ENCODE measurements around the gene DGLUCY. TPM values are rescaled to one million over a fixed set of nuclear protein-coding genes. Genes with fewer than 3 reads are reported as not detected.

The DGLUCY gene
- total and polyA plus RNA-seq, 4 donors: 17.9 to 58.1 (median 24.9) TPM

- TF ChIP-seq EGR1 (IDR thresholded peaks at IDR 0.05; ENCODE audit: low read depth in 2 of 2) (no peak), SP1 (IDR thresholded peaks at IDR 0.05) (no peak), HNF4A (conservative IDR thresholded peaks at IDR 0.05) (no peak), JUND (IDR thresholded peaks at IDR 0.05) (no peak), HNF4G (IDR thresholded peaks at IDR 0.05) (no peak), REST (IDR thresholded peaks at IDR 0.05) (no peak), RXRA (IDR thresholded peaks at IDR 0.05) (no peak), RAD21 (IDR thresholded peaks at IDR 0.05) (no peak), YY1 (IDR thresholded peaks at IDR 0.05) (no peak), GABPA (IDR thresholded peaks at IDR 0.05 in 1 of 2, conservative IDR thresholded peaks at IDR 0.05 in 1 of 2) (no peak), FOXA1 (IDR thresholded peaks at IDR 0.05) (no peak), CTCF (IDR thresholded peaks at IDR 0.05; ENCODE audit: low read depth, low read length, missing input control) (no peak), FOXA2 (IDR thresholded peaks at IDR 0.05) (no peak), NR2F2 (IDR thresholded peaks at IDR 0.05) (no peak)
- TF ChIP-seq, protein P1, sequence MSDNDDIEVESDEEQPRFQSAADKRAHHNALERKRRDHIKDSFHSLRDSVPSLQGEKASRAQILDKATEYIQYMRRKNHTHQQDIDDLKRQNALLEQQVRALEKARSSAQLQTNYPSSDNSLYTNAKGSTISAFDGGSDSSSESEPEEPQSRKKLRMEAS (IDR thresholded peaks at IDR 0.05): no peak
- TF ChIP-seq, protein P2, sequence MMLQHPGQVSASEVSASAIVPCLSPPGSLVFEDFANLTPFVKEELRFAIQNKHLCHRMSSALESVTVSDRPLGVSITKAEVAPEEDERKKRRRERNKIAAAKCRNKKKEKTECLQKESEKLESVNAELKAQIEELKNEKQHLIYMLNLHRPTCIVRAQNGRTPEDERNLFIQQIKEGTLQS (IDR thresholded peaks at IDR 0.05): no peak
- TF ChIP-seq, protein P3, sequence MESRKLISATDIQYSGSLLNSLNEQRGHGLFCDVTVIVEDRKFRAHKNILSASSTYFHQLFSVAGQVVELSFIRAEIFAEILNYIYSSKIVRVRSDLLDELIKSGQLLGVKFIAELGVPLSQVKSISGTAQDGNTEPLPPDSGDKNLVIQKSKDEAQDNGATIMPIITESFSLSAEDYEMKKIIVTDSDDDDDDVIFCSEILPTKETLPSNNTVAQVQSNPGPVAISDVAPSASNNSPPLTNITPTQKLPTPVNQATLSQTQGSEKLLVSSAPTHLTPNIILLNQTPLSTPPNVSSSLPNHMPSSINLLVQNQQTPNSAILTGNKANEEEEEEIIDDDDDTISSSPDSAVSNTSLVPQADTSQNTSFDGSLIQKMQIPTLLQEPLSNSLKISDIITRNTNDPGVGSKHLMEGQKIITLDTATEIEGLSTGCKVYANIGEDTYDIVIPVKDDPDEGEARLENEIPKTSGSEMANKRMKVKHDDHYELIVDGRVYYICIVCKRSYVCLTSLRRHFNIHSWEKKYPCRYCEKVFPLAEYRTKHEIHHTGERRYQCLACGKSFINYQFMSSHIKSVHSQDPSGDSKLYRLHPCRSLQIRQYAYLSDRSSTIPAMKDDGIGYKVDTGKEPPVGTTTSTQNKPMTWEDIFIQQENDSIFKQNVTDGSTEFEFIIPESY (IDR thresholded peaks at IDR 0.05): no peak
- no peak overlapping the region for H3K9ac ChIP-seq (ENCODE audit: low read depth in 1 of 2, low read length in 2 of 2)
- H3K36me3 ChIP-seq (ENCODE audit: control insufficient read depth in 4 of 4, insufficient read depth in 3 of 4, low read depth in 1 of 4, low read length in 3 of 4): peaks cover 1 to 10% (median 7%) of the 10 kb centered on the region in 4 donors
- no peak overlapping the region for H3K4me3 ChIP-seq (ENCODE audit: low read depth in 1 of 3, low read length in 3 of 3)
- H3K4me1 ChIP-seq (ENCODE audit: control insufficient read depth in 4 of 4, insufficient read depth in 4 of 4, low read length in 3 of 4): peaks cover 3 to 14% (median 8%) of the 10 kb centered on the region in 4 donors
- no peak overlapping the region for H3K27ac ChIP-seq (ENCODE audit: low read depth in 1 of 2, low read length in 2 of 2)
- no peaks in the 10 kb centered on the region for H3K27me3 ChIP-seq (ENCODE audit: control insufficient read depth in 4 of 4, insufficient read depth in 4 of 4, low read length in 3 of 4)
- no peaks in the 10 kb centered on the region for H3K9me3 ChIP-seq (ENCODE audit: control insufficient read depth in 4 of 4, low read length in 3 of 4)
- no peak for DNase-seq (ENCODE audit: low spot score)
- WGBS: 96% methylated on average over 2 of the region's 2 CpGs
These were observed 12.9 kb downstream of the DGLUCY start for GRCh38 chr14:91126761-91127160.

Data from liver (tissue), 9 donors.